SIG-M5 treated with dmso at 0.1 percent for 504 hours (cell line): ENCODE results near the gene ZSCAN16.
A peak's percentile ranks its signal among the peaks of the same experiment; 100 is the strongest.

Source experiments
- DNase-seq: peaks from one replicate; lab custom pipeline; 2025; ENCODE audit not compliant: unreplicated experiment; lab: John Stamatoyannopoulos, UW

ZSCAN16 gene

GRCh38 chr6:28125401-28125800 is 992 bp downstream of the ZSCAN16 start:
- DNase-seq = no peak

GRCh38 chr6:28134015-28134414 is 9.6 kb downstream of the ZSCAN16 start:
- peak; percentile 55 for DNase-seq

- peak; percentile 12 for DNase-seq
Observed at GRCh38 chr6:28134716-28135115, 10.3 kb downstream of the ZSCAN16 start.

- peak; percentile 19 for DNase-seq
Observed at GRCh38 chr6:28135393-28135792, 11.0 kb downstream of the ZSCAN16 start.

- DNase-seq = peak; percentile 85
Observed at GRCh38 chr6:28136585-28137504, 12.4 kb downstream of the ZSCAN16 start.

- DNase-seq = peak; percentile 67
Observed at GRCh38 chr6:28137505-28137981, 13.1 kb downstream of the ZSCAN16 start.

GRCh38 chr6:28139860-28140543 is 15.6 kb downstream of the ZSCAN16 start:
- no peak for DNase-seq

GRCh38 chr6:28140616-28141015 is 16.2 kb downstream of the ZSCAN16 start:
- no peak for DNase-seq

- DNase-seq = peak; percentile 78
Observed at GRCh38 chr6:28141500-28142329, 17.3 kb downstream of the ZSCAN16 start, which contains the start of gene ZKSCAN8. ZKSCAN8 (plus strand) TSS chr6:28141883; CDS start chr6:28148408, 6,525 bp downstream.

- no peak for DNase-seq
Observed at GRCh38 chr6:28142446-28142845, 18.0 kb downstream of the ZSCAN16 start.

GRCh38 chr6:28145231-28145630 is 20.8 kb downstream of the ZSCAN16 start:
- DNase-seq = no peak

- DNase-seq = no peak
Observed at GRCh38 chr6:28152531-28152930, 28.1 kb downstream of the ZSCAN16 start.

- no peak for DNase-seq
Observed at GRCh38 chr6:28153546-28153945, 29.1 kb downstream of the ZSCAN16 start.

GRCh38 chr6:28154357-28154756 is 29.9 kb downstream of the ZSCAN16 start:
- DNase-seq = no peak

- DNase-seq = no peak
Observed at GRCh38 chr6:28158318-28158717, 33.9 kb downstream of the ZSCAN16 start.

GRCh38 chr6:28159029-28159607 is 34.7 kb downstream of the ZSCAN16 start:
- no peak for DNase-seq

- no peak for DNase-seq
Observed at GRCh38 chr6:28160233-28160632, 35.8 kb downstream of the ZSCAN16 start.

GRCh38 chr6:28161410-28162079 is 37.1 kb downstream of the ZSCAN16 start:
- DNase-seq = no peak

- DNase-seq = no peak
Observed at GRCh38 chr6:28165563-28165962, 41.2 kb downstream of the ZSCAN16 start.

- DNase-seq = no peak
Observed at GRCh38 chr6:28167068-28167467, 42.7 kb downstream of the ZSCAN16 start.
